ENCODE data around the gene FLNB.

The FLNB gene

DNA sequence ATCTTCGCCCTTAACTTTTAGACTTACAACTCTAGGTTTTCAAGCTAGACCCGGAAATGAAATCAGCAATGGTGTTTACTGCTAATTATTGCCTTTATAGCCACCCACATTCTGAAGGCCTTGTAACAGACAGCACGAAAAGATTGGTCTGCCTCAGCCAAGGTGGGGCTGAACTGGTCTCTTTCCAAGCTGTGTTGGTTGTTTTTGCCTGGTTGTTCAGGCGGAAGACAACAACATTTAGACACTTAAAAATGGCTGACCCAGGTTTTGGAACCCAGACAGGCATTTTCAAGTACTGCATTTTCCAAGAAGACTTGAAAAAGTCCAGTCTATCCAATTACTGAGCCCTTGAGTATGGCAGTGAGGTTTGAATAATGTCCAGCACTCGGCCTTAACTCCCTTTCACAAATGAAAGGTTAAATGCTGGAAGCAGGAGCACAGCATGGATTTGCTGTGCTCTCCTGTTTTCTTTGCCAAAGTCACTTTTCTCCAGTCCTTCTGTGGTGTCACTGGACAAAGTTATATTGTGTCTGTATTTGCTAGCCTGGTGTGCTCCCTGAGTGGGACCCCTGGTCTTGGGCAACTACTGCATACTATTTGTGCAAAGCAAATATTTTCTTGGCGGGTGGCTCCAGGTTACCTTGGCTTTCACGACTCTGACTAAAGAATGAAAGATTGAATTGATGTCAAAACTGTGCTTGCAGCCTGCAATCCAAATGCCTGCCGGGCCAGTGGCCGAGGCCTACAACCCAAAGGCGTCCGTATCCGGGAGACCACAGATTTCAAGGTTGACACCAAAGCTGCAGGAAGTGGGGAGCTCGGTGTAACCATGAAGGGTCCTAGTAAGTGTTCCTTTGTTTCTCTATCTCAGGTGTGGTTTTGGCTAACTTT is 93.5 kb downstream of the FLNB start:
- no peak overlapping the region for H3K4me3 ChIP-seq (replicated peaks in 1 of 2; ENCODE audit: low read depth in 2 of 2, low read length in 2 of 2)
- TF ChIP-seq, protein P1, sequence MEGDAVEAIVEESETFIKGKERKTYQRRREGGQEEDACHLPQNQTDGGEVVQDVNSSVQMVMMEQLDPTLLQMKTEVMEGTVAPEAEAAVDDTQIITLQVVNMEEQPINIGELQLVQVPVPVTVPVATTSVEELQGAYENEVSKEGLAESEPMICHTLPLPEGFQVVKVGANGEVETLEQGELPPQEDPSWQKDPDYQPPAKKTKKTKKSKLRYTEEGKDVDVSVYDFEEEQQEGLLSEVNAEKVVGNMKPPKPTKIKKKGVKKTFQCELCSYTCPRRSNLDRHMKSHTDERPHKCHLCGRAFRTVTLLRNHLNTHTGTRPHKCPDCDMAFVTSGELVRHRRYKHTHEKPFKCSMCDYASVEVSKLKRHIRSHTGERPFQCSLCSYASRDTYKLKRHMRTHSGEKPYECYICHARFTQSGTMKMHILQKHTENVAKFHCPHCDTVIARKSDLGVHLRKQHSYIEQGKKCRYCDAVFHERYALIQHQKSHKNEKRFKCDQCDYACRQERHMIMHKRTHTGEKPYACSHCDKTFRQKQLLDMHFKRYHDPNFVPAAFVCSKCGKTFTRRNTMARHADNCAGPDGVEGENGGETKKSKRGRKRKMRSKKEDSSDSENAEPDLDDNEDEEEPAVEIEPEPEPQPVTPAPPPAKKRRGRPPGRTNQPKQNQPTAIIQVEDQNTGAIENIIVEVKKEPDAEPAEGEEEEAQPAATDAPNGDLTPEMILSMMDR (IDR thresholded peaks at IDR 0.05; ENCODE audit: low read depth, low read length) = no peak
- DNase-seq (ENCODE audit: low read depth in 2 of 2) = no peak

DNA sequence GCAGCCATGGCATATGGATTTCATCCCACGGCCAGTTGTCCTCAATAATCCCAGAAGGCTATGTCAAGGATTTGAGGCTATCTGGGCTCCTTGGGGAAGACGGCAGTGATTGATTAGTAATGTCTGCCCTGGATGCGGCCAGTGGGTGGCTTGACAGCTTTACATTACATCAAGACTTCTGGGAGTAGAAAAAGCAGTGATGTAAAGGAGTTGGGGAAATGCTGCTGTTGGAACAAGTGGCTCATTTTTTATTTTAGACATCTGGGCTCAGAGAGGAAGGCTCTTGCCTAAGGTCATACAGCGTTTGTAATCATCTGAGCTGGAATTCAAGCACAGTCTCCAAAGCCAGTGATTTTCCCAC is 94.1 kb downstream of the FLNB start:
- TF ChIP-seq, protein P1 (IDR thresholded peaks at IDR 0.05; ENCODE audit: low read depth, low read length) = no peak
- DNase-seq (ENCODE audit: low read depth in 2 of 2) = no peak
- H3K4me3 ChIP-seq (replicated peaks in 1 of 2; ENCODE audit: low read depth in 2 of 2, low read length in 2 of 2) = no peak overlapping the region

DNA sequence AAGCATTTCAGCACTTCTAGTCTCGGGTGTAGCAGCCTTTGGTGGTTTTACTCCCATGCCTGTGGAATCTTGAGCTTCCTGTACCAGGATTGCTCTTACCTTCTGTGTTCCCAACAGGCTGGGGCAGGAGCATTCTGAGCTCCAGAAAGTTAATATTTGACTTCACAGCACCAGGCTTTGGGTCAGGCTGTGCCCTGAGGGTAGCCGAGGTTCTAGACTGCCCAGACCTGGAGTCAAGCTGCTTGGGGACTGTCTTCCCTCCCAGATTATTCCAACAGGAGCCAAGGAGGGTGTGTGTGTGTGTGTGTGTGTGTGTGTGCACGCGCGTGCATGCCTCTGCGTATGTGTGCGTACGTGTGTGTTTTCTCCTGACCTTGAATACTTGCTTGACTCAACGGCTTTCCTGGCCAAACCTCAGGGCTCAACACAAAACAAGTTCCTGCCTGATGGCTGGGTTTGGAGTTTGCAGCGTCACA is 94.8 kb downstream of the FLNB start:
- H3K4me3 ChIP-seq (replicated peaks in 1 of 2; ENCODE audit: low read depth in 2 of 2, low read length in 2 of 2) = no peak overlapping the region
- TF ChIP-seq, protein P1 (IDR thresholded peaks at IDR 0.05; ENCODE audit: low read depth, low read length) = no peak
- no peak for DNase-seq (ENCODE audit: low read depth in 2 of 2)

DNA sequence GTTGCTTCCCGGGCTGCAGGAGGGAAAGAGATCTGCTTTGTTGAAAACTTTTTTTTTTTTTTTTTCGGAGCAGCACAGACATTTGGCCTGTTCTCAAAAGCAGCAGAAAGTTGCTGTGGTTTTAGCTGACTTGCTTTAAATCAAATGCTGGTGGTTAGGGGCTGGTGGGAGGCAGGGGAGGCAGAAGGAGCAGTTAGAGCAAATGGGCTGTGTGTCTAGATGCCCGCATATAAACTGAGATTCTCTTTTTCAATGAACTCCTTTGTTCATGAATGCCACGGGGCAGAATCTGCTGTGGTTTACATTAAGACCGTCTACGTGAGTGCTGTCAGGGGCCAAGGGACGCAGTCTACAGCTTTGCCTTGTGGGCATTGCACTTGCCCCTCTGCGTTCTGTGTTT is 95.9 kb downstream of the FLNB start:
- DNase-seq (ENCODE audit: low read depth in 2 of 2) = no peak
- no peak overlapping the region for H3K4me3 ChIP-seq (replicated peaks in 1 of 2; ENCODE audit: low read depth in 2 of 2, low read length in 2 of 2)
- TF ChIP-seq, protein P1 (IDR thresholded peaks at IDR 0.05; ENCODE audit: low read depth, low read length) = no peak

- no peak for DNase-seq (ENCODE audit: low read depth in 2 of 2)
- H3K4me3 ChIP-seq (replicated peaks in 1 of 2; ENCODE audit: low read depth in 2 of 2, low read length in 2 of 2) = no peak overlapping the region
- TF ChIP-seq, protein P1 (IDR thresholded peaks at IDR 0.05; ENCODE audit: low read depth, low read length) = no peak
Measured at GRCh38 chr3:58104712-58105111, 96.5 kb downstream of the FLNB start.

DNA sequence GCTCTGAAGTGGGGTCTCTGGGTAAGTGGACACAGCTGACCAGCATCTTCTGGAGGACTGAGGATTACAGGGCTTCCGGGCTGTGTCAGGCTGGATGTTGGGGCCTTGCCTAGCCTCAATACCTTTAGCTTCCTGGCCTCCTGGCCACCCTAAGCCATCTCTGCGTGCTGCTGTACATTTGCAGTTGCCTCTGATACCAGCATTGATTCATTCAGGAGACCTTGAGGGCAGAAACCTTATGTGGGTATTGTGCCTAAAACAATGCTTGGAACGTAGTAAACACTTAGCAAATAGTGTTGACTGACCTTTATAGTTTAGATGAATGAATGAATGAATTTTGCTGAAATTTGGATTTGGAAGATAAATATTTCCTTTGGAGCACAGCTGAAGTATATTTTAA is 97.0 kb downstream of the FLNB start:
- TF ChIP-seq, protein P1 (IDR thresholded peaks at IDR 0.05; ENCODE audit: low read depth, low read length) = no peak
- H3K4me3 ChIP-seq (replicated peaks in 1 of 2; ENCODE audit: low read depth in 2 of 2, low read length in 2 of 2) = no peak overlapping the region
- DNase-seq (ENCODE audit: low read depth in 2 of 2) = no peak

Measured in cardiac fibroblast (primary cell).